MM.1S (cell line): ENCODE results near the gene SAMSN1.

Experiments used
- DNase-seq: peaks from one replicate; pipeline ENCODE4 v3.0.0-alpha.2; 2015
- H2AFZ ChIP-seq: fragments of 300-600 bp; sonication (generic); 2 replicates; pipeline ENCODE4 v1.6.0; 2016; ENCODE audit warnings: antibody characterized with exemption, low read length
- H3F3A ChIP-seq: fragments of 300-600 bp; sonication (generic); 2 replicates; pipeline ENCODE4 v1.6.1; 2016; ENCODE audit warnings: mild to moderate bottlenecking, antibody characterized with exemption, low read length, moderate library complexity, mixed read lengths; ENCODE audit not compliant: insufficient read depth
- H3K27ac ChIP-seq: fragments of 300-600 bp; sonication (generic); 2 replicates; pipeline ENCODE4 v1.5.1; 2016; ENCODE audit warnings: mild to moderate bottlenecking, low read length
- H3K27me3 ChIP-seq: fragments of 300-600 bp; sonication (generic); replicated peaks from 2 replicates; pipeline ENCODE4 v1.6.0; 2016; ENCODE audit warnings: low read length; ENCODE audit not compliant: insufficient read depth
- H3K36me3 ChIP-seq: fragments of 300-600 bp; sonication (generic); replicated peaks from 2 replicates; pipeline ENCODE4 v1.6.1; 2016; ENCODE audit warnings: mild to moderate bottlenecking, low read length, mixed read lengths; ENCODE audit not compliant: insufficient read depth
- H3K4me1 ChIP-seq: fragments of 300-600 bp; sonication (generic); 2 replicates; pipeline ENCODE4 v1.6.1; 2016; ENCODE audit warnings: low read length, mixed read lengths
- H3K4me2 ChIP-seq: fragments of 300-600 bp; sonication (generic); 2 replicates; pipeline ENCODE4 v1.6.0; 2016; ENCODE audit warnings: low read depth, low read length
- H3K4me3 ChIP-seq: fragments of 300-600 bp; sonication (generic); 2 replicates; pipeline ENCODE4 v1.5.1; 2016; ENCODE audit warnings: low read length, mixed read lengths
- H3K79me2 ChIP-seq: fragments of 300-600 bp; sonication (generic); 2 replicates; pipeline ENCODE4 v1.6.1; 2016; ENCODE audit warnings: mixed run types, low read length, mixed read lengths
- H3K9ac ChIP-seq: fragments of 300-600 bp; sonication (generic); 2 replicates; pipeline ENCODE4 v1.6.1; 2016; ENCODE audit warnings: low read length, mixed read lengths
- H3K9me2 ChIP-seq: fragments of 300-600 bp; sonication (generic); replicated peaks from 2 replicates; pipeline ENCODE4 v1.6.1; 2016; ENCODE audit warnings: mild to moderate bottlenecking, low read length, mixed read lengths; ENCODE audit not compliant: insufficient read depth
- H3K9me3 ChIP-seq: fragments of 300-600 bp; sonication (generic); replicated peaks from 2 replicates; pipeline ENCODE4 v1.6.1; 2016; ENCODE audit warnings: mild to moderate bottlenecking, low read length, mixed read lengths; ENCODE audit not compliant: insufficient read depth
- H4K20me1 ChIP-seq: fragments of 300-600 bp; sonication (generic); 2 replicates; pipeline ENCODE4 v1.6.1; 2016; ENCODE audit warnings: mild to moderate bottlenecking, low read length, moderate library complexity, mixed read lengths; ENCODE audit not compliant: insufficient read depth
- EZH2 ChIP-seq: fragments of 300-600 bp; sonication (generic); optimal IDR thresholded peaks from 2 replicates; pipeline ENCODE3; 2017; ENCODE audit warnings: low read depth, mild to moderate bottlenecking, antibody characterized with exemption, low read length, mixed read lengths
- EZH2phosphoT487 ChIP-seq: fragments of 300-600 bp; sonication (generic); IDR thresholded peaks from 2 replicates; pipeline ENCODE4 v1.6.1; 2018; ENCODE audit warnings: antibody characterized with exemption, low read length
- TF ChIP-seq, protein P1 (sequence below): fragments of 300-600 bp; sonication (generic); IDR thresholded peaks from 2 replicates; pipeline ENCODE4 v1.5.1; 2016; ENCODE audit warnings: antibody characterized with exemption, low read length, mixed read lengths

Gene SAMSN1

DNA sequence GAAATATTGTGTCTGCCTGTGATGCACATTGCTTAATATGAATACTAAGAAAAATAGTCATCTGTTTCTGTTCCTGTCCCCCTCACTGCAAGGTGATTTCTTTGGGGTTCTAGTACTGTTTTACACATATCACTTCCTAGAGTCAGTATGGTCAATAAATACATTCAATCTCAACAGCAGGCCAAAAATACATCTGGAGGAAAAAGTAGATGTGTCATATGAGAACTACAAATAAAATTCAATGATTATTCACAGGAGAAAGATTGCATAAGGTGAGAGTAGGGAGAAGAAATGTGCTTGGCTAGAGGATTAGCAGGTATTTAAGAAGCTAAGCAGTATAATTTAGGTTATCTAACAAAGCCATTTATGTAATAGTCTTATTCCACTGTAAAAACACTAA is 45.3 kb upstream of the SAMSN1 start:
- DNase-seq = no peak

DNA sequence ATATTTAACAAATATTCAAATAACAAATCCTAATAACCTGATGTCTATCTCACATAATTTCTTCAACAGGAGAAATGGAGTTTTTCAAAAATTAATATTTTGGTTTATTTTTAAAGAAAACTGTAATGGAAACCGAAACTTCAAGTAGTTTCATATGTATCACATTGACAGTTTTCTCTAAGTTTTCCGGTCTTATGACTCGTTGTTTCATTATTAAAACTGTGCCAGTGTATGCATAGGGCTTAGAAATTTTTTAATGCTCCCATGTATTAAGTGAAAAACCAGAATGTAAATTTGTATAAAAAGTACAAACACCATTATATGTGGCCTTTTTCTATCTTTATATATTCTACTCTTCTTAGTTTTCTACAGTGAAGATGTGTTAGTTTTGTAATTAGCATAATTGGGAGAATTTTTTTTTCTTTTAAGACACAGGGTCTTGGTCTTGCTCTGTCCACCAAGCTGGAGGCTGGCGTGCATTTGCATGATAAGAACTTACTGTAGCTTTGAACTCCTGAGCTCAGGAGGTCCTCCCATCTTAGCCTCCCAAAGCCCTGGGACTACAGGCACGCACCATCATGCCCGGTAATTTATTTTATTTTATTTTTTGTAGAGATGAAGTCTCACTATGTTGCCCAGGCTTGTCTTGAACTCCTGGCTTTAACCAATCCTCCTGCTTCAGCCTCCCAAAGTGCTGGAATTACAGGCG is 43.9 kb upstream of the SAMSN1 start:
- Histone ChIP-seq H3K27me3 (no peaks in the 10 kb centered on the region), H4K20me1 (no peaks in the 10 kb centered on the region), H3K27ac (peak overlapping the region; percentile 90), H2AFZ (peak overlapping the region; percentile 46; the same call in 1 of the 2 replicates), H3K79me2 (no peaks in the 10 kb centered on the region), H3K9me2 (no peaks in the 10 kb centered on the region), H3K4me1 (peaks cover 32% of the 10 kb centered on the region), H3K4me3 (peak overlapping the region; percentile 26; the same call in 1 of the 2 replicates), H3K4me2 (peak overlapping the region; percentile 67), H3K36me3 (no peaks in the 10 kb centered on the region), H3K9me3 (no peaks in the 10 kb centered on the region), H3K9ac (peak overlapping the region; percentile 57), H3F3A (peaks cover 8% of the 10 kb centered on the region; the same call in 1 of the 2 replicates)
- TF ChIP-seq, protein P1, sequence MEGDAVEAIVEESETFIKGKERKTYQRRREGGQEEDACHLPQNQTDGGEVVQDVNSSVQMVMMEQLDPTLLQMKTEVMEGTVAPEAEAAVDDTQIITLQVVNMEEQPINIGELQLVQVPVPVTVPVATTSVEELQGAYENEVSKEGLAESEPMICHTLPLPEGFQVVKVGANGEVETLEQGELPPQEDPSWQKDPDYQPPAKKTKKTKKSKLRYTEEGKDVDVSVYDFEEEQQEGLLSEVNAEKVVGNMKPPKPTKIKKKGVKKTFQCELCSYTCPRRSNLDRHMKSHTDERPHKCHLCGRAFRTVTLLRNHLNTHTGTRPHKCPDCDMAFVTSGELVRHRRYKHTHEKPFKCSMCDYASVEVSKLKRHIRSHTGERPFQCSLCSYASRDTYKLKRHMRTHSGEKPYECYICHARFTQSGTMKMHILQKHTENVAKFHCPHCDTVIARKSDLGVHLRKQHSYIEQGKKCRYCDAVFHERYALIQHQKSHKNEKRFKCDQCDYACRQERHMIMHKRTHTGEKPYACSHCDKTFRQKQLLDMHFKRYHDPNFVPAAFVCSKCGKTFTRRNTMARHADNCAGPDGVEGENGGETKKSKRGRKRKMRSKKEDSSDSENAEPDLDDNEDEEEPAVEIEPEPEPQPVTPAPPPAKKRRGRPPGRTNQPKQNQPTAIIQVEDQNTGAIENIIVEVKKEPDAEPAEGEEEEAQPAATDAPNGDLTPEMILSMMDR = no peak
- TF ChIP-seq EZH2 = no peak
- TF ChIP-seq EZH2phosphoT487 = no peak
- peak; percentile 84 for DNase-seq

More for the DNA sequence above, 45.3 kb upstream of the SAMSN1 start:
- no peaks in the 10 kb centered on the region for H3K36me3 ChIP-seq
- H3K4me2 ChIP-seq = 0 out of 2 replicates have a peak overlapping the region, but pooled peaks have one; percentile 3
- peaks cover 32% of the 10 kb centered on the region for H3K4me1 ChIP-seq
- H3K4me3 ChIP-seq = no peak overlapping the region
- no peaks in the 10 kb centered on the region for H3K79me2 ChIP-seq
- no peak overlapping the region for H3K27ac ChIP-seq
- TF ChIP-seq, protein P1 = no peak
- no peak for TF ChIP-seq EZH2
- TF ChIP-seq EZH2phosphoT487 = no peak
- no peaks in the 10 kb centered on the region for H3K27me3 ChIP-seq
- H4K20me1 ChIP-seq = no peaks in the 10 kb centered on the region
- H2AFZ ChIP-seq = no peak overlapping the region
- H3K9me3 ChIP-seq = no peaks in the 10 kb centered on the region
- no peaks in the 10 kb centered on the region for H3K9me2 ChIP-seq
- no peak overlapping the region for H3K9ac ChIP-seq
- peaks cover 8% of the 10 kb centered on the region; the same call in 1 of the 2 replicates for H3F3A ChIP-seq

DNA sequence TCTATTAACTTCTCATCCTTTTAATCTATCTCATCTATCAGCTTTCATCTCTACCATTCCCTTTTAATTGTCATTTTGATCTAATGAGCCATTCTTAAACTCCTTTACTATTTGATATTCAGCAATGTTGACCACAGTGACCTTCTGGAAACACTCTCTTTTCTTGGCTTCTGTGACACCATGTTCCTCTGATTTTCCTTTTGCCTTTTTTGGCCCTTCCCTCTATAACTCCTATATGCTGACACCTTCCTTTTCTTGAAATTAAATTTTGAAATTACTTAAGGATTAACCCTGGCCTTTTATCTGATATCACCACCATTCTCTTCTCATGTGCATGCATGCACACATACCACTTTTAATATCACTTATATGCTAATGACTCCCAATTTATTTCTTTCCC is 41.2 kb upstream of the SAMSN1 start:
- TF ChIP-seq EZH2phosphoT487 = no peak
- TF ChIP-seq EZH2 = no peak
- TF ChIP-seq, protein P1 = no peak

More for the DNA sequence above, 41.2 kb upstream of the SAMSN1 start:
- no peaks in the 10 kb centered on the region for H3K79me2 ChIP-seq
- H2AFZ ChIP-seq = no peak overlapping the region
- H3K4me3 ChIP-seq = no peak overlapping the region
- H3K27me3 ChIP-seq = no peaks in the 10 kb centered on the region
- H4K20me1 ChIP-seq = no peaks in the 10 kb centered on the region
- H3K4me2 ChIP-seq = no peak overlapping the region
- peaks cover 8% of the 10 kb centered on the region; the same call in 1 of the 2 replicates for H3F3A ChIP-seq
- H3K9me3 ChIP-seq = no peaks in the 10 kb centered on the region
- H3K36me3 ChIP-seq = no peaks in the 10 kb centered on the region
- DNase-seq = no peak
- H3K4me1 ChIP-seq = peaks cover 32% of the 10 kb centered on the region
- no peaks in the 10 kb centered on the region for H3K9me2 ChIP-seq
- H3K27ac ChIP-seq = no peak overlapping the region
- no peak overlapping the region for H3K9ac ChIP-seq
